Measurements from ENCODE around the gene LAMA4.

DNA sequence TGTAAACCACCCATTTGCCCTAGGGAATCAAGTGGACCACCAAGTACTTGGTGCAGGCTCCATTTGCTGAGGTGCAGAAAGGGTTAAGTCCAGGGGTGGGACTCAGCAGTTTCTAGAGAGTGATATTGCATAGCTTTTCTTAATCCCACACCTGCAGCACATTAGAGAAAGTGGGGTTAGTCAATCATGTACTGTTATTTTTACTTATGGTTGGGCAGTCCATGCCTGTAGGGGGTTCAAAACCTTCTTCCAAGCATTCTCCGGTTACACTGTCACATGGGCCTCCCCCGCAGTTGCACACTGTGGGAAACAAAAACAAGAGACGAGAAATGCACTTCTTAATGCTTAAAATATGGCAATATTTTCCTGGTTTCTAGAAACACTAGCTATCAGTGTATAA is 65.5 kb downstream of the LAMA4 start:
- no peak for TF ChIP-seq CTCF (IDR thresholded peaks at IDR 0.05)
- no peak for TF ChIP-seq POLR2A (IDR thresholded peaks at IDR 0.05)
